GM18519 (cell line): Measurements from ENCODE around the gene LMX1A.

Experiments
- ATAC-seq: cut with Tn5 transposase; IDR thresholded peaks from one replicate; pipeline ENCODE4 v1.9.1; 2021; ENCODE audit warnings: mild to moderate bottlenecking, moderate library complexity; ENCODE audit not compliant: unreplicated experiment, low FRiP score

LMX1A gene

GRCh38 chr1:165281207-165281901 lies 75.2 kb downstream of the LMX1A start:
- no peak for ATAC-seq

GRCh38 chr1:165279882-165280281 lies 76.6 kb downstream of the LMX1A start:
- no peak for ATAC-seq

GRCh38 chr1:165276314-165276713 lies 80.2 kb downstream of the LMX1A start:
- ATAC-seq = no peak

GRCh38 chr1:165265196-165265838 lies 91.2 kb downstream of the LMX1A start:
- no peak for ATAC-seq

- no peak for ATAC-seq
Observed at GRCh38 chr1:165259706-165260428, 96.6 kb downstream of the LMX1A start.

- ATAC-seq = no peak
Observed at GRCh38 chr1:165259236-165259635, 97.3 kb downstream of the LMX1A start.

GRCh38 chr1:165257969-165258459 lies 98.5 kb downstream of the LMX1A start:
- ATAC-seq = no peak

GRCh38 chr1:165254896-165255625 lies 101.5 kb downstream of the LMX1A start:
- no peak for ATAC-seq

GRCh38 chr1:165254376-165254775 lies 102.1 kb downstream of the LMX1A start:
- ATAC-seq = no peak

- ATAC-seq = no peak
Observed at GRCh38 chr1:165253818-165254254, 102.7 kb downstream of the LMX1A start.

GRCh38 chr1:165248969-165249571 lies 107.4 kb downstream of the LMX1A start:
- ATAC-seq = no peak

- ATAC-seq = no peak
Observed at GRCh38 chr1:165241952-165242351, 114.6 kb downstream of the LMX1A start.

- ATAC-seq = no peak
Observed at GRCh38 chr1:165241321-165241720, 115.2 kb downstream of the LMX1A start.

- ATAC-seq = no peak
Observed at GRCh38 chr1:165240492-165240891, 116.0 kb downstream of the LMX1A start.

GRCh38 chr1:165239873-165240272 lies 116.6 kb downstream of the LMX1A start:
- ATAC-seq = no peak

GRCh38 chr1:165235777-165236291 lies 120.7 kb downstream of the LMX1A start:
- no peak for ATAC-seq

- no peak for ATAC-seq
Observed at GRCh38 chr1:165235155-165235776, 121.2 kb downstream of the LMX1A start.

GRCh38 chr1:165234149-165234548 lies 122.4 kb downstream of the LMX1A start:
- no peak for ATAC-seq

GRCh38 chr1:165228676-165229075 lies 127.8 kb downstream of the LMX1A start:
- no peak for ATAC-seq
